IMR-90 (cell line): Measurements from ENCODE around the gene TRPM1. TPM values are rescaled to one million over a fixed set of nuclear protein-coding genes. Genes with fewer than 3 reads are reported as not detected.

ENCODE experiments used
- ATAC-seq: fragments of 200-7000 bp; cut with Tn5 transposase; 2 replicates; pipeline ENCODE4 v1.9.1; 2020; ENCODE audit warnings: low read depth, mild to moderate bottlenecking, moderate library complexity
- BruUV-seq: library from RNA; stranded (reverse); fragments of 400-500 nt; replicated peaks from 2 replicates; lab custom pipeline; 2021; lab: Mats Ljungman, UMichigan
- CTCF ChIA-PET: fragments of 300-600 bp; formaldehyde crosslinking; extraction: SDS; loops from one replicate; lab custom pipeline; 2021; ENCODE audit warnings: antibody characterized with exemption; lab: Yijun Ruan, JAX
- POLR2A ChIA-PET: fragments of 300-600 bp; sonication (Branson Sonifier 250); formaldehyde crosslinking; loops from one replicate; lab custom pipeline; 2022; ENCODE audit warnings: antibody characterized with exemption; ENCODE audit not compliant: unreplicated experiment; lab: Charles Lee
- DNase-seq: peaks from one replicate; pipeline ENCODE4 v3.0.0; 2013
- H2AFZ ChIP-seq: replicated peaks from 2 replicates; pipeline ENCODE3; 2013; ENCODE audit warnings: low read length, mild to moderate bottlenecking; ENCODE audit not compliant: poor library complexity
- H2AK5ac ChIP-seq: 2 replicates; pipeline ENCODE4 v1.6.1; 2013; ENCODE audit warnings: low read depth, low read length, inconsistent platforms
- H2AK9ac ChIP-seq: replicated peaks from 2 replicates; pipeline ENCODE3; 2013; ENCODE audit warnings: mild to moderate bottlenecking, low read depth, low read length, moderate library complexity; ENCODE audit not compliant: poor library complexity
- H2BK120ac ChIP-seq: 2 replicates; pipeline ENCODE4 v1.6.1; 2013; ENCODE audit warnings: low read depth, low read length, inconsistent platforms
- H2BK15ac ChIP-seq: 3 replicates; pipeline ENCODE4 v1.6.1; 2013; ENCODE audit warnings: low read depth, low read length, inconsistent platforms
- H2BK20ac ChIP-seq: 2 replicates; pipeline ENCODE4 v1.6.1; 2013; ENCODE audit warnings: low read depth, mild to moderate bottlenecking, inconsistent platforms, low read length, moderate library complexity
- H2BK5ac ChIP-seq: 2 replicates; pipeline ENCODE4 v1.6.1; 2013; ENCODE audit warnings: mild to moderate bottlenecking, low read depth, low read length, inconsistent platforms; ENCODE audit not compliant: poor library complexity, severe bottlenecking
- H3K14ac ChIP-seq: replicated peaks from 2 replicates; pipeline ENCODE4 v1.6.1; 2013; ENCODE audit warnings: low read depth, low read length, inconsistent platforms
- H3K18ac ChIP-seq: 2 replicates; pipeline ENCODE4 v1.6.1; 2013; ENCODE audit warnings: low read depth, low read length, control low read depth
- H3K23ac ChIP-seq: 2 replicates; pipeline ENCODE4 v1.6.1; 2013; ENCODE audit warnings: low read depth, low read length, inconsistent platforms
- H3K27ac ChIP-seq: 2 replicates; pipeline ENCODE4 v1.5.1; 2013; ENCODE audit warnings: mild to moderate bottlenecking, control low read depth, low read length; ENCODE audit not compliant: insufficient read depth
- H3K27me3 ChIP-seq: 2 replicates; pipeline ENCODE4 v1.6.1; 2013; ENCODE audit warnings: low read length; ENCODE audit not compliant: control insufficient read depth, insufficient read depth
- H3K36me3 ChIP-seq: 2 replicates; pipeline ENCODE4 v1.6.1; 2013; ENCODE audit warnings: low read length, mixed read lengths; ENCODE audit not compliant: control insufficient read depth, insufficient read depth
- H3K4ac ChIP-seq: 2 replicates; pipeline ENCODE4 v1.6.1; 2013; ENCODE audit warnings: low read depth, low read length, inconsistent platforms
- H3K4me1 ChIP-seq: 2 replicates; pipeline ENCODE4 v1.6.1; 2013; ENCODE audit warnings: low read length, mixed read lengths; ENCODE audit not compliant: control insufficient read depth, insufficient read depth
- H3K4me2 ChIP-seq: 2 replicates; pipeline ENCODE4 v1.6.1; 2013; ENCODE audit warnings: low read depth, mild to moderate bottlenecking, control low read depth, low read length, moderate library complexity
- H3K4me3 ChIP-seq: 2 replicates; pipeline ENCODE4 v1.5.1; 2013; ENCODE audit warnings: low read depth, mild to moderate bottlenecking, control low read depth, low read length, moderate library complexity; ENCODE audit not compliant: insufficient read depth
- H3K56ac ChIP-seq: 2 replicates; pipeline ENCODE4 v1.6.1; 2013; ENCODE audit warnings: low read length, inconsistent platforms; ENCODE audit not compliant: insufficient read depth; ENCODE audit errors: extremely low read depth
- H3K79me1 ChIP-seq, 2 experiments: 2 replicates each; pipeline ENCODE4 v1.6.1; 2013; ENCODE audit warnings: low read length in 2 of 2, inconsistent platforms in 1 of 2, low read depth in 1 of 2
- H3K9ac ChIP-seq: 2 replicates; pipeline ENCODE4 v1.6.1; 2013; ENCODE audit warnings: low read depth, low read length, control low read depth
- H3K9me1 ChIP-seq: 2 replicates; pipeline ENCODE4 v1.6.1; 2013; ENCODE audit warnings: low read length, inconsistent platforms; ENCODE audit not compliant: insufficient read depth
- H3K9me3 ChIP-seq: 2 replicates; pipeline ENCODE4 v1.6.1; 2013; ENCODE audit warnings: low read length; ENCODE audit not compliant: control insufficient read depth, insufficient read depth
- H4K20me1 ChIP-seq: 2 replicates; pipeline ENCODE4 v1.6.1; 2013; ENCODE audit warnings: low read length, inconsistent platforms; ENCODE audit not compliant: insufficient read depth
- H4K5ac ChIP-seq: 2 replicates; pipeline ENCODE4 v1.6.1; 2013; ENCODE audit warnings: mild to moderate bottlenecking, low read depth, low read length, control low read depth
- H4K8ac ChIP-seq, 2 experiments: 2 replicates each; pipeline ENCODE4 v1.6.1; 2013; ENCODE audit warnings: low read depth in 2 of 2, low read length in 2 of 2, control low read depth in 1 of 2, inconsistent platforms in 1 of 2
- H4K91ac ChIP-seq: 2 replicates; pipeline ENCODE4 v1.6.1; 2013; ENCODE audit warnings: low read depth, low read length, inconsistent platforms; ENCODE audit not compliant: insufficient read depth
- BHLHE40 ChIP-seq: fragments of 150-350 bp; IDR thresholded peaks from 2 replicates; pipeline ENCODE4 v1.6.1; 2016; ENCODE audit warnings: mild to moderate bottlenecking, low read depth, low read length
- MAZ ChIP-seq: IDR thresholded peaks from 2 replicates; pipeline ENCODE4 v1.6.1; 2012; ENCODE audit warnings: low read depth, mild to moderate bottlenecking, low read length, improper control_type of control experiment, moderate library complexity, borderline replicate concordance
- RCOR1 ChIP-seq: IDR thresholded peaks from 2 replicates; pipeline ENCODE4 v1.6.1; 2012; ENCODE audit warnings: mild to moderate bottlenecking, low read length, improper control_type of control experiment; ENCODE audit not compliant: insufficient replicate concordance
- WGBS, 2 experiments: methylation state at CpG; one replicate each; pipeline versions ENCODE4 v1.1.5 to v1.1.7; 2013; ENCODE audit warnings: missing lambda C conversion rate in 2 of 2; ENCODE audit not compliant: insufficient read length in 1 of 2; ENCODE audit errors: extremely low coverage in 2 of 2; 5-methylcytosine and 5-hydroxymethylcytosine counted together
- dilution Hi-C: fragments of 300-500 bp; cut with HindIII; formaldehyde crosslinking; loops from one replicate; pipeline ENCODE4 v1.14.3; 2018; ENCODE audit warnings: low sequenced_read_pairs; ENCODE audit not compliant: unreplicated experiment
- in situ Hi-C: fragments of 300-500 bp; cut with MboI; formaldehyde crosslinking; loops from 3 replicates; pipeline ENCODE4 v1.14.3; 2019; ENCODE audit warnings: low sequenced_read_pairs, inconsistent platforms, mixed read lengths
- intact Hi-C: fragments of 100-400 bp; cut with micrococcal nuclease; formaldehyde crosslinking; loops from 2 replicates; pipeline ENCODE4 v1.10.0; 2022
- polyA plus RNA-seq, 3 experiments: library from polyadenylated mRNA; depleted of rRNA; stranded (reverse); fragments of >200 nt; gene quantifications; 2 replicates each; pipeline ENCODE4 v1.2.3, GENCODE V29; 2012; ENCODE audit warnings: low replicate concordance in 1 of 3
- total RNA-seq: library from RNA; depleted of rRNA; stranded (reverse); fragments of >200 nt; gene quantifications from 2 replicates; pipeline ENCODE4 v1.2.3, GENCODE V29; 2012

Gene TRPM1
- total and polyA plus RNA-seq, 2 of the 4 experiments (the other 2 are of a cell fraction): not detected

GRCh38 chr15:30963681-30964080 lies 137.8 kb downstream of the TRPM1 start:
- Histone ChIP-seq H4K5ac (no peak overlapping the region), H3K9me3 (no peaks in the 10 kb centered on the region), H3K9ac (no peak overlapping the region), H3K4ac (no peak overlapping the region), H2BK20ac (no peak overlapping the region), H2AK5ac (no peak overlapping the region), H2BK120ac (no peak overlapping the region), H3K36me3 (peaks cover 8% of the 10 kb centered on the region), H3K4me1 (no peaks in the 10 kb centered on the region), H3K79me1 (peaks cover 3 to 12% of the 10 kb centered on the region in 2 experiments; a peak in 2 of 4 replicates), H3K27ac (no peak overlapping the region), H4K20me1 (no peaks in the 10 kb centered on the region), H3K4me2 (no peak overlapping the region), H3K23ac (no peak overlapping the region), H3K56ac (no peak overlapping the region), H3K4me3 (no peak overlapping the region), H2BK15ac (no peak overlapping the region), H3K9me1 (peaks cover 6% of the 10 kb centered on the region), H3K14ac (no peak overlapping the region), H2AFZ (no peak overlapping the region), H2AK9ac (no peak overlapping the region), H3K27me3 (no peaks in the 10 kb centered on the region), H4K91ac (no peak overlapping the region), H4K8ac (no peak overlapping the region), H3K18ac (no peak overlapping the region), H2BK5ac (no peak overlapping the region)
- dilution Hi-C loops: no loop called here
- intact Hi-C loops: no loop called here
- no CpG with 5 or more reads among the region's 3 CpGs for whole genome bisulfite sequencing, 2 experiments
- no peak for ATAC-seq
- DNase-seq: no peak
- in situ Hi-C loops: no loop called here
- ChIA-PET CTCF (interaction anchor here (1.0 kb wide), 1 partner anchor 50 kb away, joined by 3 read pairs; no protein-coding TSS in a partner anchor), POLR2A (no interaction called here)
- no TSS peak for BruUV-seq
- TF ChIP-seq RCOR1: no peak
- TF ChIP-seq MAZ: no peak
- no peak for TF ChIP-seq BHLHE40
